Measurements from ENCODE around the gene MKRN2.

- TF ChIP-seq FOXM1 (CRISPR knock-in tag; IDR thresholded peaks at IDR 0.05) (no peak), RAD51 (IDR thresholded peaks at IDR 0.05; ENCODE audit: borderline replicate concordance) (no peak), REST (IDR thresholded peaks at IDR 0.05; ENCODE audit: borderline replicate concordance in 1 of 2, low read depth in 1 of 2, low read length in 2 of 2) (no peak), NFYB (CRISPR knock-in tag; IDR thresholded peaks at IDR 0.05) (no peak)
These were observed 27.2 kb downstream of the MKRN2 start for GRCh38 chr3:12584083-12584482.
